GM12872 (cell line): Measurements from ENCODE around the gene ZNF331.

Experiments
- TF ChIP-seq, protein P1 (sequence below): IDR thresholded peaks from 3 replicates; pipeline ENCODE4 v1.5.1; 2011; ENCODE audit warnings: low read depth, mild to moderate bottlenecking, low read length, moderate library complexity; ENCODE audit not compliant: insufficient read depth

The ZNF331 gene

DNA sequence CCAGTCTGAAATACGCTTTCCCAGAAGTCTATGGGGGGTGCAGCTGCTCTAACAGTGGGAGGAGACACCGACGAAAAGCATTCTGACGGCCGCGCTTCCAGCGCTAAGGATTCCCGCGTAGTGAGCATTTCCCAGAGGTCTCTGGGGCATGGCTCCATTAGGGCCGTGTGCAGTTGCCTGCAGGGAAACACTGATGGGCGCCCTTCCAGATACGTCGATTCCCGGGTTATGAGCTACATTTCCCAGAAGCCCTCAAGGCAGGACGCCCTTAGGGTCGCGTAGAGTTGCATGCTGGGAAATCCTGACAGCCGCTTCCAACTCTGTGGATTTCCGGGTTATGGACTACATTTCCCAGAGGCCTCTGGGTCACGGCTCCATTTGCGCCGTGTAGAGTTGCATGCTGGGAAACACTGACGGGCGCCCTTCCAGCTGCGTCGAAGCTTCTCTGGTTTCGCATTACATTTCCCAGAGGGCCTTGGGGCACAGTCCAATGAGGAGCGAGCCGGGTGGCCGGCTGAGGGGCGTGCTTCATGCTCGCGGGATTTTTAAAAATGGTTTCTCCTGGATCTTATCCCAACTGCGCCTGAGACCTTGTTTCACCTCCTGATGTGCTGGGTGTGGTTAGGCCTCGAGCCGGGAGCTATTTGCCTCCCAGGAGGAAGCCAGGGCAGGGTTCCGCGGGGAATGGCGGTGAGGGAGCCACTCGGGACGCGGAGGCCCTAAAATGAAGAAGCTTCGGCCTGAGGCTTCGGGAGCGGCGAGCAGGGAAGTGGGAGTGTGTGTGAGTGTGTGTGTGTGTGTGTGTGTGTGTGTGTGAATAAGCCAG is 17.2 kb upstream of the ZNF331 start:
- TF ChIP-seq, protein P1, sequence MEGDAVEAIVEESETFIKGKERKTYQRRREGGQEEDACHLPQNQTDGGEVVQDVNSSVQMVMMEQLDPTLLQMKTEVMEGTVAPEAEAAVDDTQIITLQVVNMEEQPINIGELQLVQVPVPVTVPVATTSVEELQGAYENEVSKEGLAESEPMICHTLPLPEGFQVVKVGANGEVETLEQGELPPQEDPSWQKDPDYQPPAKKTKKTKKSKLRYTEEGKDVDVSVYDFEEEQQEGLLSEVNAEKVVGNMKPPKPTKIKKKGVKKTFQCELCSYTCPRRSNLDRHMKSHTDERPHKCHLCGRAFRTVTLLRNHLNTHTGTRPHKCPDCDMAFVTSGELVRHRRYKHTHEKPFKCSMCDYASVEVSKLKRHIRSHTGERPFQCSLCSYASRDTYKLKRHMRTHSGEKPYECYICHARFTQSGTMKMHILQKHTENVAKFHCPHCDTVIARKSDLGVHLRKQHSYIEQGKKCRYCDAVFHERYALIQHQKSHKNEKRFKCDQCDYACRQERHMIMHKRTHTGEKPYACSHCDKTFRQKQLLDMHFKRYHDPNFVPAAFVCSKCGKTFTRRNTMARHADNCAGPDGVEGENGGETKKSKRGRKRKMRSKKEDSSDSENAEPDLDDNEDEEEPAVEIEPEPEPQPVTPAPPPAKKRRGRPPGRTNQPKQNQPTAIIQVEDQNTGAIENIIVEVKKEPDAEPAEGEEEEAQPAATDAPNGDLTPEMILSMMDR, result no peak

DNA sequence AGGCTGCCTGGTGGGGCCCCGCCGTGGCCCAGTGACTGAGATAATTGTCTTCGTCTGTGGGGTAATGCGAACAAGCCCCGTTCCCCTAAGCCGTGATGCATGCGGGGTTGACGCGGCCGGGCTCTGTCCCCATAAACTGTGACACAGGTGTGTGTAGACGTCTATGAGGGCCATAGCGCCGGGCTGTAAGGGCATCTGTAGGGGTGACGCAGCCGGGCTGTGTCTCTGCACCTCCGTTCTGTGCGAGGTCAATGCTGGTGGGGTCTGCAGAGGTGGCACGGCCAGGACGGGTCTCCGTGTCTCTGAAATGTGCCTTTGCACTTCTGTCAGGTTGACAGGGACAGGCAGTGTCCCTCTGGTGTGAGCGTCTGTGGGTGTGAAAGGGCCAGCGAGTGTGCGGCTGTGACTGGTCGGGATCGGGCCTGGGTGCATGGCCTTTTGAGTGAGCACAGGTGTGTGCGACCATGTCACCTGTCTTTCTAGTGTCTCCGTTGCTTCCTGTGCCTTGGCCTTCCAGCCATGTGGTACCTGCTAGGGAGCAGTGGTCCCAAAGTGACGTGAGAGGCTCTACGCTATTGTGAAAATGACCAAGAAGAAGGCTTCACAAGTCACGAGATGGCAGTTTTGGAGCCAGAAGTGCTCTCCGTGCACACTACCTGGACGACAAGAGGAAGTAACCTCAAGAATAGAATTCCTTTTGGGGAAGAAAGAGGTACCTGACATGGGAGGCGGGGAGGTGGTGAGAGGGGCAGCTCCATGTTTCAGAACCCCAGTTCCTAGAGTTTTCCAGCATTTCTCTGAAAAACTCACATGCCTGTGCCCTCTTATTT is 16.4 kb upstream of the ZNF331 start:
- TF ChIP-seq, protein P1, result no peak

DNA sequence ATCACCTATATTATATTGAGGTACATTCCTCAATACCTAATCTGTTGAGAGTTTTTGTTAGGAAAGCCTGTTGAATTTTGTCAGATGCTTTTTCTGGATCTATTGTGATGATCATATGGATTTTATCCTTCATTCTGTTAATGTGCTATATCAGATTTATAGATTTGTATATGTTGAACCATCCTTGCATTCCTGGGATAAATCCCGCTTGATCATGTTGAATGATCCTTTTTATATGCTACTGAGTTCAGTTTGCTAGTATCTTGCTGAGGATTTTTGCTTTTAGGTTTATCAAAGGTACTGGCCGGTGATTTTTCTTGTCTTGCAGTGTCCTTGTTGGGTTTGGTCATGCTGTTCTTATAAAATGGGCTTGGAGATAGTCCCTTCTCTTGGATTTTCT is 12.0 kb upstream of the ZNF331 start:
- TF ChIP-seq, protein P1, result no peak

DNA sequence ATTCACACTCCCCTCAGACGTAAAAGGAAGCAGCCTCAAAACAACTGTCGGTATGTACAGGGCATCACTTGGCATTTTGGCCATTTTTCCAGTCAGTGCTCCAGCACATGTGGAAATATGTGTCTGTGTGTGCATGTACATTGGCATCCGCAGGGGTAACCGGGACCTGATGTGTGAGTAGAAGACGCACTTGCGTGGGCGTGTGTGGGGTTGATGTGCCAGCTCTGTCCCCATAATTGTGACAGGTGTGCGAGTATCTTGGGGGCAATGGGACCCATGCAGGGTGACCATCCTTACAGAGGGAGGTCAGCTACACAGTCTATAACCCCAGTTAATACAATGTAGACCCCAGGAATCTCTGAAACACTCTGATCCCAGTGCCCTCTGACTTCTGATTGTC is 7.3 kb upstream of the ZNF331 start:
- TF ChIP-seq, protein P1, result no peak

DNA sequence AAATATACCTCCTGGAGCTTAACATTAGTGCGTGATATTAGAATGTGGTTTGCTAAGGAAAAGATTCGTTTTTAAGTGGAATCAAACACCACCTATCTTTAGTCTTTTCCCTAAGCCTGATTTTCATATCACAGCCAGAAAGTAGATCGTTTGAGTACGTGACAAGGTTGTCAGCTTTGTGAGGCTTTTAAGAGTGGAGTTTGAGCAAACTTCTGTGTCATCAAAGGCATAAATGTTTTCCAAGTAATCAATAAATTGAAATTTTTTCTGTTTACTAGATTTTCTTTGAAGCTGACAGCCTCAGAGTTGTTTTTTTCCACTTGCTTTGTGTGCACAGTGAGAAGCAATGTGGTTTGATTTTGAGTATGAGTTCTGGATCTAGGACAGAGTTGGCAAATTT is 6.5 kb upstream of the ZNF331 start:
- TF ChIP-seq, protein P1, result no peak

DNA sequence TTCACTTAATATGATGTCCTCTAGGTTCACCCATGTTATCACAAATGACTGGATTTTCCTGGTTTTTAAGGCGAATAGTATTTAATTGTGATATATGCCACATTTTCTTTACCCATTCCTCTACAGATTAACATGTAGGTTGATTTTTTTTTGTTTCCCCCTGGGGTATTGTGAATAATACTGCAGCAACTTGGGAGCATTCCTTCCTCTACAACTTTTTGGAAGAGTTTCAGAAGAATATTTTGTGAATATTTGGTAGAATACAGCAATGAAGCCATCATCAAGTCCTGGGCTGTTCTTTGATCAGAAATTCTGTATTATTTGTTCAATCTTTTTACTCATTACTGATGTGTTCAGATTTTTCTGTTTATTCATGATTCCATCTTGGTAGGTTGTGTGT is 5.6 kb upstream of the ZNF331 start:
- TF ChIP-seq, protein P1, result no peak

DNA sequence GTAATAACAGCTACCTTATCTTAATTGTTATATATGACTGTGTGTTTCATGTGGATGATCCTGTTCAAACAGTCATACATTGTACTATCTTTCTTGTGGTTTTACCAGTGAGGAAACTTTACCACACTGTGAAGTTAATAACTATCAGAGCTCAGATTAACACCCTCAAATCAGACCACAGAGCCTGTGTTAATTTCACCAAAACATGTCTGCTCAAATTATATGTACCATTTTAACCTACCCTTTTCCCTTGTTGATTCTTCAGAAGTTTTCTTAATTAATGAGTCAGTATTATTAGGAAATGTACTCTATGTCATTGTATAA is 1.8 kb upstream of the ZNF331 start:
- TF ChIP-seq, protein P1, result no peak
